DND-41 (cell line): ENCODE results near the gene PTPRN2.

Source experiments
- CTCF ChIP-seq: IDR thresholded peaks from 2 replicates; pipeline ENCODE4 v1.5.1; 2012; ENCODE audit warnings: borderline replicate concordance, low read length, moderate library complexity, mild to moderate bottlenecking; ENCODE audit not compliant: poor library complexity, severe bottlenecking; ENCODE audit errors: extremely low read depth
- EZH2 ChIP-seq: IDR thresholded peaks from 3 replicates; pipeline ENCODE4 v1.6.1; 2012; ENCODE audit warnings: borderline replicate concordance, low read depth, mild to moderate bottlenecking, moderate library complexity, low read length, inconsistent platforms; ENCODE audit not compliant: severe bottlenecking

DNA sequence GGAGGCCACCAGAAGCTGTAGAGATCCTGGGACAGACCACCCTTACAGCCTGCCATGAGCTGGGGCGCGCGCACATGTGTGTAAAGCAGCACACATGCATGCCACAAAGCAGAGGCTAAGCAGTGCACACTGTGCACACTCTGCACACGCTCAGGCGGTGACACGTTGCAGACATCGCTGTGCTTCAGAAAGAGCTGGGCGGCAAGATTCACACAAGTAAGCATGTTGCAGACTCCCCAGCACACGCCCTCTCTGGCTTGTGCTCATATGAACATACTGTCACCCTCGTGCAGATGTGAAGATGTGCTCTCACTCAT is 772.0 kb downstream of the PTPRN2 start:
- TF ChIP-seq EZH2 (no peak), CTCF (no peak)
